OCI-LY7 (cell line): Measurements from ENCODE around the gene OXSR1. TPM values are rescaled to one million over a fixed set of nuclear protein-coding genes. Genes with fewer than 3 reads are reported as not detected.

Experiments used
- BruUV-seq: library from RNA; stranded (reverse); fragments of 400-500 nt; replicated peaks from 2 replicates; lab custom pipeline; 2021; lab: Mats Ljungman, UMichigan
- CTCF ChIA-PET: fragments of 300-600 bp; sonication (Branson Sonifier 250); formaldehyde crosslinking; loops from one replicate; lab custom pipeline; 2022; ENCODE audit warnings: antibody characterized with exemption; ENCODE audit not compliant: unreplicated experiment; lab: Charles Lee
- POLR2A ChIA-PET: fragments of 300-600 bp; sonication (Branson Sonifier 250); formaldehyde crosslinking; loops from one replicate; lab custom pipeline; 2022; ENCODE audit warnings: antibody characterized with exemption; lab: Charles Lee
- DNase-seq: peaks from one replicate; pipeline ENCODE4 v3.0.0-alpha.2; 2015; ENCODE audit warnings: low spot score
- H2AFZ ChIP-seq: fragments of 200-600 bp; sonication (generic), shearing (Covaris generic); 2 replicates; pipeline ENCODE4 v1.6.1; 2014; ENCODE audit warnings: mild to moderate bottlenecking, antibody characterized with exemption, low read length, moderate library complexity
- H3K27ac ChIP-seq: fragments of 200-600 bp; sonication (generic); 2 replicates; pipeline ENCODE4 v1.5.1; 2014; ENCODE audit warnings: mixed run types, low read depth, mild to moderate bottlenecking, moderate library complexity, low read length, inconsistent platforms; ENCODE audit not compliant: poor library complexity, severe bottlenecking
- H3K36me3 ChIP-seq: fragments of 200-600 bp; sonication (generic); 2 replicates; pipeline ENCODE4 v1.6.1; 2014; ENCODE audit warnings: mild to moderate bottlenecking, antibody characterized with exemption, low read length, moderate library complexity, mixed read lengths; ENCODE audit not compliant: insufficient read depth
- H3K4me1 ChIP-seq: fragments of 200-600 bp; sonication (generic); 2 replicates; pipeline ENCODE4 v1.5.1; 2014; ENCODE audit warnings: mild to moderate bottlenecking, low read length; ENCODE audit not compliant: insufficient read depth, poor library complexity, severe bottlenecking
- H3K4me2 ChIP-seq: fragments of 200-600 bp; sonication (generic); 2 replicates; pipeline ENCODE4 v1.6.1; 2014; ENCODE audit warnings: mild to moderate bottlenecking, low read length
- H3K4me3 ChIP-seq: fragments of 200-600 bp; sonication (generic); 2 replicates; pipeline ENCODE4 v1.5.1; 2014; ENCODE audit warnings: mild to moderate bottlenecking, low read depth, low read length; ENCODE audit not compliant: poor library complexity, severe bottlenecking
- H3K79me2 ChIP-seq: fragments of 200-600 bp; sonication (generic); 2 replicates; pipeline ENCODE4 v1.6.1; 2016; ENCODE audit warnings: low read depth, mild to moderate bottlenecking, low read length, moderate library complexity, mixed read lengths; ENCODE audit not compliant: insufficient read depth
- H3K9me2 ChIP-seq: fragments of 200-600 bp; sonication (generic); 2 replicates; pipeline ENCODE4 v1.6.1; 2016; ENCODE audit warnings: mild to moderate bottlenecking, low read length, mixed read lengths; ENCODE audit not compliant: insufficient read depth
- H3K9me3 ChIP-seq: fragments of 200-600 bp; sonication (generic); 2 replicates; pipeline ENCODE4 v1.6.1; 2014; ENCODE audit warnings: mild to moderate bottlenecking, mixed run types, low read length, mixed read lengths
- H4K20me1 ChIP-seq: fragments of 200-600 bp; sonication (generic); 2 replicates; pipeline ENCODE4 v1.6.1; 2014; ENCODE audit warnings: mild to moderate bottlenecking, antibody characterized with exemption, low read length, moderate library complexity, mixed read lengths; ENCODE audit not compliant: insufficient read depth
- CTCF ChIP-seq: fragments of 200-600 bp; sonication (generic); conservative IDR thresholded peaks from 2 replicates; pipeline ENCODE4 v1.5.1; 2014; ENCODE audit warnings: mild to moderate bottlenecking, antibody characterized with exemption, low read length, moderate library complexity, mixed read lengths
- EZH2phosphoT487 ChIP-seq: fragments of 200-600 bp; sonication (generic); IDR thresholded peaks from 2 replicates; pipeline ENCODE4 v1.6.1; 2018; ENCODE audit warnings: low read depth, borderline replicate concordance, mild to moderate bottlenecking, mixed run types, antibody characterized with exemption, low read length, moderate library complexity, mixed read lengths
- intact Hi-C: fragments of 100-400 bp; cut with micrococcal nuclease; formaldehyde crosslinking; loops from one replicate; pipeline ENCODE4 v1.10.0; 2022; ENCODE audit not compliant: unreplicated experiment
- total RNA-seq, 2 experiments: library from RNA; depleted of rRNA in 1 of 2; stranded (reverse); fragments of >200 nt in 1 of 2; shearing (Covaris generic) in 1 of 2; gene quantifications; 2 replicates each; pipeline ENCODE4 v1.2.3, GENCODE V29; 2014 to 2022

OXSR1 gene
- total RNA-seq, 2 experiments from 2014 or later = 21.4 to 43.7 TPM

GRCh38 chr3:38245930-38246329 is 80.6 kb downstream of the OXSR1 start:
- Histone ChIP-seq H2AFZ (no peak overlapping the region), H3K4me2 (no peak overlapping the region), H3K79me2 (no peaks in the 10 kb centered on the region), H3K27ac (no peak overlapping the region), H3K9me2 (no peaks in the 10 kb centered on the region), H4K20me1 (no peaks in the 10 kb centered on the region), H3K9me3 (no peaks in the 10 kb centered on the region), H3K4me3 (no peak overlapping the region), H3K4me1 (no peaks in the 10 kb centered on the region), H3K36me3 (peaks cover 76% of the 10 kb centered on the region; the same call in 1 of the 2 replicates)
- POLR2A ChIA-PET = no interaction called here
- no peak for DNase-seq
- CTCF ChIA-PET = no interaction called here
- intact Hi-C loops = no loop called here
- no peak for TF ChIP-seq EZH2phosphoT487
- TF ChIP-seq CTCF = no peak
- no TSS peak for BruUV-seq

- POLR2A ChIA-PET = interaction anchor here (1.4 kb wide), 1 partner anchor 10 kb away, joined by 3 read pairs; no protein-coding TSS in a partner anchor
- Histone ChIP-seq H3K9me3 (no peaks in the 10 kb centered on the region), H3K9me2 (no peaks in the 10 kb centered on the region), H3K79me2 (no peaks in the 10 kb centered on the region), H3K4me1 (no peaks in the 10 kb centered on the region), H3K27ac (no peak overlapping the region), H3K36me3 (peaks cover 80% of the 10 kb centered on the region), H3K4me2 (no peak overlapping the region), H2AFZ (no peak overlapping the region), H3K4me3 (no peak overlapping the region), H4K20me1 (no peaks in the 10 kb centered on the region)
- intact Hi-C loops = no loop called here
- TF ChIP-seq EZH2phosphoT487 (no peak), CTCF (no peak)
- no peak for DNase-seq
- CTCF ChIA-PET = no interaction called here
- no TSS peak for BruUV-seq
Measured at GRCh38 chr3:38247366-38248035, 82.2 kb downstream of the OXSR1 start.

- ChIA-PET POLR2A (interaction anchor here (0.8 kb wide), 1 partner anchor 10 kb away, joined by 3 read pairs; no protein-coding TSS in a partner anchor), CTCF (no interaction called here)
- no peak overlapping the region for H3K4me3 ChIP-seq
- no peaks in the 10 kb centered on the region for H3K9me2 ChIP-seq
- BruUV-seq = no TSS peak
- no peak for DNase-seq
- H3K9me3 ChIP-seq = no peaks in the 10 kb centered on the region
- H3K4me2 ChIP-seq = no peak overlapping the region
- intact Hi-C loops = no loop called here
- no peak overlapping the region for H3K27ac ChIP-seq
- H3K79me2 ChIP-seq = no peaks in the 10 kb centered on the region
- no peaks in the 10 kb centered on the region for H3K4me1 ChIP-seq
- H4K20me1 ChIP-seq = no peaks in the 10 kb centered on the region
- no peak for TF ChIP-seq EZH2phosphoT487
- H2AFZ ChIP-seq = no peak overlapping the region
- H3K36me3 ChIP-seq = peaks cover 95% of the 10 kb centered on the region
Measured at GRCh38 chr3:38250198-38250597, 84.9 kb downstream of the OXSR1 start.
